Measurements from ENCODE around the gene ELL2.

ELL2 gene

DNA sequence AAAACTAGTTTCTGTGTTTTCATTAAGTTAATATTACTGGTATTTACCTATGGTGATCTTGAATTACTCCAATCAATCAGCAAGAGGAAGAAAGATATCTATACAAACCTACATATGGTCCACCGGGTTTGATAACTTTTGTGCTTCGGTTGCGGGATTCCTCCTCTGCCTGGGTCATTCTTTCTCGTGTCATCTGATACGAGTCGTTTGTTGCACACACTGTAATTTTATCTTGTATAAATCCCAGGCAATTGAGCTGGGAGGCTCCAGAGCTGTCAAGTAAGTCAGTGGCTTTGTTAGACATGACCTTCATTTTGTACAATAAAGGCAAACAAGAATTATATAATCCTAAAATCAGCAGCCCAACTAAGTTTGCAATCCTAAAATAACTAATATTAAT is 48.0 kb downstream of the ELL2 start:
- TF ChIP-seq, protein P1, sequence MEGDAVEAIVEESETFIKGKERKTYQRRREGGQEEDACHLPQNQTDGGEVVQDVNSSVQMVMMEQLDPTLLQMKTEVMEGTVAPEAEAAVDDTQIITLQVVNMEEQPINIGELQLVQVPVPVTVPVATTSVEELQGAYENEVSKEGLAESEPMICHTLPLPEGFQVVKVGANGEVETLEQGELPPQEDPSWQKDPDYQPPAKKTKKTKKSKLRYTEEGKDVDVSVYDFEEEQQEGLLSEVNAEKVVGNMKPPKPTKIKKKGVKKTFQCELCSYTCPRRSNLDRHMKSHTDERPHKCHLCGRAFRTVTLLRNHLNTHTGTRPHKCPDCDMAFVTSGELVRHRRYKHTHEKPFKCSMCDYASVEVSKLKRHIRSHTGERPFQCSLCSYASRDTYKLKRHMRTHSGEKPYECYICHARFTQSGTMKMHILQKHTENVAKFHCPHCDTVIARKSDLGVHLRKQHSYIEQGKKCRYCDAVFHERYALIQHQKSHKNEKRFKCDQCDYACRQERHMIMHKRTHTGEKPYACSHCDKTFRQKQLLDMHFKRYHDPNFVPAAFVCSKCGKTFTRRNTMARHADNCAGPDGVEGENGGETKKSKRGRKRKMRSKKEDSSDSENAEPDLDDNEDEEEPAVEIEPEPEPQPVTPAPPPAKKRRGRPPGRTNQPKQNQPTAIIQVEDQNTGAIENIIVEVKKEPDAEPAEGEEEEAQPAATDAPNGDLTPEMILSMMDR (IDR thresholded peaks at IDR 0.05; ENCODE audit: insufficient read depth, low read depth, low read length, missing control alignments) = no peak
- H3K4me3 ChIP-seq (ENCODE audit: low read depth, low read length) = no peak overlapping the region
- DNase-seq (ENCODE audit: low read depth) = no peak

DNA sequence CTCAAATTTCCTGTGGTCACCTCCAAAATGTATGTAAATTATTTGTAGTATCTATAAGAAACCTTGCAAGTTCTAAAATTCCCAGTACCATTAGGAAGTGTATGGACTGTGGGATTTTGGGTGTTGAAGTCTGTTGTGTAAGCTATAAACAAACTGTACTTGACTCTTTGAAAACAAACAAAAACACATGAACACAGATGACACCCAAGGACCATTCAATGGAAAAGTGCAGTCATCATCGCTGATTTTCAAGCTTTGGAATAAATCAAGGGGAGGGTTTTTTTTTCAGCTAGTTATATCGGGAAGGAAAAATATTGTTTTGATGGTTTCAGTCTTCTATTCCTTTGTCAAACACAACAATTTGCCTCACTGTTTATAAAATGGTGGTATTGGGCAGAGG is 49.6 kb downstream of the ELL2 start:
- TF ChIP-seq, protein P1 (IDR thresholded peaks at IDR 0.05; ENCODE audit: insufficient read depth, low read depth, low read length, missing control alignments) = no peak
- no peak for DNase-seq (ENCODE audit: low read depth)
- no peak overlapping the region for H3K4me3 ChIP-seq (ENCODE audit: low read depth, low read length)

DNA sequence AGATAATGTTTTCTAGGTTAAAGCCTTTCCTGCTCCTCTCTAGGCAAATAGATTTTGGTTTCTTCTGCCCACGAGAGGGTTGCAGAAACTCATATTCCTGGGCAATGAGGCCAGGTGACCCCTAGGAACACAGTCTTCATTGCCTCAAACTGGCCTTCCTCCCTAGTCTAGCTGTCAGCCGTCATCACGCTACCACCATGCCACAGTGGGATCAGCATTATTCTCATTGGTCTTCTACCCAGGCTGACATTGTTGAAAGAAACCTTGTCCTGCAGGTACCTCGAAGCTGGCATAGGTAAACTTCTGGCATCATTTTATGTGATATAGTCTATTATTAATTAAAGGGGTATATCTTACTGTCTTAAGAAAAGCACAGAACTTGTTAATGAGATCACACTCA is 51.1 kb downstream of the ELL2 start:
- no peak for DNase-seq (ENCODE audit: low read depth)
- TF ChIP-seq, protein P1 (IDR thresholded peaks at IDR 0.05; ENCODE audit: insufficient read depth, low read depth, low read length, missing control alignments) = no peak
- H3K4me3 ChIP-seq (ENCODE audit: low read depth, low read length) = no peak overlapping the region

DNA sequence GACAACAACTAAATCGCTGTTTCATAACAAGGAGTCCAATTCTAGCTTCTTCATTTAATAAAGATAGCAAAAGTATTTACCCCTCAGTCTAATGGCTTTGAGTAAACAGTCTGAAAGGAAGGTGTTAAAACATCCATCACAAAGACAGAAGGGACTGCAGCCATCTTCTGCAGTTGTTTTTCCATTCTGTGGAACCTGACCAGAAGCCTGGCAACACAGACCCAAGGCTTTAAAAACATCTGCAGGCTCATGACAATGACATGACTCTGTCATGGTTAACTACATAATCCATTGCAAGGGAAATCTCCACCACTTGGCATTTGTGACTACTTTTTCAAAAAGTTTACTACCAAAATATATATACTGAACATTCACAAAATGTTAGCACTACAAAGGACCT is 51.9 kb downstream of the ELL2 start:
- no peak overlapping the region for H3K4me3 ChIP-seq (ENCODE audit: low read depth, low read length)
- DNase-seq (ENCODE audit: low read depth) = no peak
- TF ChIP-seq, protein P1 (IDR thresholded peaks at IDR 0.05; ENCODE audit: insufficient read depth, low read depth, low read length, missing control alignments) = no peak

DNA sequence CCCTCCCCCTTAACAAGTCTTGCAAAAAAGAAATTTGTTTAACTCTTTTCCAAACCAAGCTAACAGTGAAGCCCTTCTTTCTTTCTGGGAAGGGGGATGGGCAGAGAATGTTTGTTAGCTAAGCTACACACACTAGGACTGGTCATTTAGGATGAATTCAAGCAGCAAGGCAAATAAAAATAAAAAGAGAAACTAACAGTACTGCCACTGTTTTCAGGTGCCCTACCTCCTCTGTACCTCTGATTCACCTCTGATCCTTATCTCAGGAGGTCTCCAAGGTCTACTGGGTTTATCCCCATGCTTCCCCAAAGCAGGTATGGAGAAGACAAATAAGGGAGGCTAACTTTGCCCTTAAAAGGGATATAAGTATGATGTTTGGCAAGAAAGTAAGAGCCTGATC is 52.9 kb downstream of the ELL2 start:
- H3K4me3 ChIP-seq (ENCODE audit: low read depth, low read length) = no peak overlapping the region
- TF ChIP-seq, protein P1 (IDR thresholded peaks at IDR 0.05; ENCODE audit: insufficient read depth, low read depth, low read length, missing control alignments) = no peak
- DNase-seq (ENCODE audit: low read depth) = no peak

DNA sequence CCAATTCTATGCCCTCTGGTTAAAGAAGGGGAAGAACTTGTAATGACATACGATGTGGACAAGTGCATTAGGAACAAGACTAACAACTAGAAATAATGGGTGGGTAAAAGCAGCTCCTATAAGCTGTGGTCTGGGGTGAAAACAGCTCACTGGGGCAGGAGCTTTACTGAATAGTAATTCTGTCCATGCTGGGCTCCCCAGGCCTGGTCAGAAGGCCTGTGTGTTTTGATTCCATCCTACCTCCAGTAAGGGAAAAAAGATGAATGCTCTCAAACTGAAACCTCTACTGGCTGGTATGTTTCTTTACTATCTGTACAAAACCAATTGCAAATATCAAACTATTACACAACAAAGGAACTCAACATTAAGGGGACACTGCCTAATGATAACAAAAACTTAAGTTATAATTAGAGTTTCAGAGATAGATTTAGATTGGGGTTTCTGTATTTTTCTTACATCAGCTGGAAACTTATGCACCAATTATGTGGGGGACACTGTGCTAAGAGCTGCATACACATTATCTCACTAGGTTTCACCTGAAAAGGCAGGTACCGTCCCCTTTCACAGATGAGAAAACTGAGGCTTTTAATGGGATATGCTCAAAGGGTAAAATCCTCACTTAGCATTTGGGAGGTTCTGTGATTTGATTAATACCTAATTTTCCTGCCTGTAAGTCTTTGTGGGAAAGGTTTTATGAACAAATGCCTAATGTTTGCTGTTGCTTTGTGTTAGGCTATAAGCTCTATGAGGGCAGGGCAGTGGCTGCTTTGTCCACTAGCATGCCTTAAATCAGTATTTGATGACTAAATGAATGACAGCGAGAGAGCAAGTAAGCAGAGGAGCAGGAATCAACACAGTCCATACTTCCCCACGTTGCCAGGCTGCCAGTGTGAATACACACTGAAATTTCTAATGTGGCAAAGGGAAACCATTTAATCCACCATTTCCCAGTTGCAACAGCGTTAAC is 53.6 kb downstream of the ELL2 start:
- no peak overlapping the region for H3K4me3 ChIP-seq (ENCODE audit: low read depth, low read length)
- TF ChIP-seq, protein P1 (IDR thresholded peaks at IDR 0.05; ENCODE audit: insufficient read depth, low read depth, low read length, missing control alignments) = no peak
- no peak for DNase-seq (ENCODE audit: low read depth)
